ENCODE measurements around the gene RCBTB1. TPM values are rescaled to one million over a fixed set of nuclear protein-coding genes. Genes with fewer than 3 reads are reported as not detected.

Gene RCBTB1
- total and polyA plus RNA-seq, 10 of the 15 experiments (the other 5 are each of a cell fraction or from before 2014, with no cell fraction given) = 5.1 to 13.5 (median 11.2) TPM

GRCh38 chr13:49527123-49527522 is 58.2 kb downstream of the RCBTB1 start (continued):
- TF ChIP-seq E2F8 (IDR thresholded peaks at IDR 0.05; ENCODE audit: low read depth, partially characterized antibody) (no peak), BCLAF1 (IDR thresholded peaks at IDR 0.05) (no peak), MTA3 (IDR thresholded peaks at IDR 0.05; ENCODE audit: borderline replicate concordance, low read length) (no peak), ZZZ3 (IDR thresholded peaks at IDR 0.05; ENCODE audit: control insufficient read depth, insufficient read length, low read depth) (no peak), ZSCAN29 (IDR thresholded peaks at IDR 0.05) (no peak)

- DNase-seq (ENCODE audit: low read depth, low spot score) = no peak
- POLR2A ChIA-PET = no interaction called here
- FAIRE-seq = no peak
- Histone ChIP-seq H3K36me3 (ENCODE audit: control insufficient read depth in 2 of 2, insufficient read depth in 2 of 2, low read length in 1 of 2) (peaks cover 0 to 23% of the 10 kb centered on the region in 2 experiments; a peak in 2 of 4 replicates), H3K4me1 (ENCODE audit: control insufficient read depth, insufficient read depth, low read length) (no peaks in the 10 kb centered on the region), H3K4me3 (no peak overlapping the region), H2AFZ (ENCODE audit: control insufficient read depth, low read depth, low read length) (no peak overlapping the region), H3K79me2 (ENCODE audit: control insufficient read depth, insufficient read depth, low read length) (no peaks in the 10 kb centered on the region), H4K20me1 (ENCODE audit: control insufficient read depth, insufficient read depth) (no peaks in the 10 kb centered on the region), H3K27ac (ENCODE audit: control insufficient read depth, insufficient read depth) (no peak overlapping the region), H3K9me3 (replicated peaks; ENCODE audit: control insufficient read depth, insufficient read depth, low read length) (no peaks in the 10 kb centered on the region), H3K4me2 (ENCODE audit: control insufficient read depth, insufficient read depth) (no peak overlapping the region), H3K27me3 (replicated peaks in 1 of 2; ENCODE audit: control insufficient read depth in 2 of 2, insufficient read depth in 2 of 2, low read length in 1 of 2) (no peaks in the 10 kb centered on the region), H3K9ac (ENCODE audit: control insufficient read depth, insufficient read depth, low read length) (no peak overlapping the region)
- no TSS peak for BruUV-seq (replicated peaks)
- WGBS (ENCODE audit: insufficient coverage, insufficient replicate concordance, low lambda C conversion rate, missing lambda C conversion rate) = 82% methylated on average over 5 of the region's 5 CpGs
- CTCF ChIA-PET = interaction anchor here (0.7 kb wide), 1 partner anchor 456 kb away, joined by 3 read pairs; no protein-coding TSS in a partner anchor
- SMC1A ChIA-PET (ENCODE audit: uncharacterized antibody, unreplicated experiment) = interaction anchor here (1.0 to 1.2 kb wide), 2 partner anchors 10 to 15 kb away, joined by 3 to 6 read pairs; no protein-coding TSS in a partner anchor
- in situ Hi-C loops (cut with MboI) (no loop called here), intact Hi-C loops (cut with micrococcal nuclease; ENCODE audit: unreplicated experiment) (no loop called here)
- RAD21 ChIA-PET (ENCODE audit: unreplicated experiment) = no interaction called here
- ATAC-seq = no peak
- no peak for TF ChIP-seq EP300 (IDR thresholded peaks at IDR 0.05; ENCODE audit: borderline replicate concordance in 1 of 2, control insufficient read depth in 1 of 2, low read depth in 2 of 2, low read length in 2 of 2)
- no peak for TF ChIP-seq CHD2 (IDR thresholded peaks at IDR 0.05; ENCODE audit: borderline replicate concordance, low read depth, low read length)
- no peak for TF ChIP-seq ZBTB11 (CRISPR knock-in tag; IDR thresholded peaks at IDR 0.05)
Observed at GRCh38 chr13:49524740-49525501, 60.4 kb downstream of the RCBTB1 start.

All from GM12878 (cell line).